H1 (cell line): ENCODE results near the gene NRXN3. TPM values are rescaled to one million over a fixed set of nuclear protein-coding genes. Genes with fewer than 3 reads are reported as not detected.

Experiments
- SIX5 ChIP-seq: IDR thresholded peaks from 2 replicates; pipeline ENCODE4 v1.6.1; 2011; ENCODE audit warnings: mild to moderate bottlenecking, low read depth, low read length
- SP1 ChIP-seq: IDR thresholded peaks from 2 replicates; pipeline ENCODE4 v1.6.1; 2011; ENCODE audit warnings: low read depth, low read length
- SUZ12 ChIP-seq: fragments of 200-600 bp; sonication (generic); IDR thresholded peaks from 2 replicates; pipeline ENCODE4 v1.6.1; 2012; ENCODE audit warnings: mild to moderate bottlenecking, inconsistent platforms, low read length, moderate library complexity, mixed read lengths
- TCF12 ChIP-seq: IDR thresholded peaks from 2 replicates; pipeline ENCODE4 v1.6.1; 2011; ENCODE audit warnings: low read depth, mild to moderate bottlenecking, low read length
- polyA plus RNA-seq, 7 experiments: library from polyadenylated mRNA; depleted of rRNA in 3 of 7; stranded (reverse) in 5 of 7; unstranded in 2 of 7; fragments of >200 nt in 5 of 7; fragments of 200-250 nt in 2 of 7; gene quantifications; 1 replicate in 5 of 7; 2 replicates in 1 of 7; 4 replicates in 1 of 7; pipeline versions ENCODE4 v1.2.1 to v1.2.3, GENCODE V29; 2011 to 2013; ENCODE audit warnings: missing spikeins in 2 of 7, mixed read lengths in 2 of 7
- total RNA-seq: library from RNA; stranded (reverse); fragmentation: NEBNext Ultra II Directional; extraction: Animal tissue kit (Norgen Biotek cat#: 25700); gene quantifications from 2 replicates; pipeline ENCODE4 v1.2.1, GENCODE V29; 2021
- TF ChIP-seq, protein P1 (sequence below): fragments of 300-600 bp; sonication (generic); IDR thresholded peaks from 2 replicates; pipeline ENCODE4 v1.7.1; 2012; ENCODE audit warnings: low read length, moderate library complexity, mild to moderate bottlenecking, inconsistent platforms; ENCODE audit not compliant: insufficient replicate concordance

Gene NRXN3
- total and polyA plus RNA-seq, 2 of the 8 experiments (the other 6 are each of a cell fraction or from before 2014, with no cell fraction given): 2.6 to 4.1 TPM

- TF ChIP-seq, protein P1, sequence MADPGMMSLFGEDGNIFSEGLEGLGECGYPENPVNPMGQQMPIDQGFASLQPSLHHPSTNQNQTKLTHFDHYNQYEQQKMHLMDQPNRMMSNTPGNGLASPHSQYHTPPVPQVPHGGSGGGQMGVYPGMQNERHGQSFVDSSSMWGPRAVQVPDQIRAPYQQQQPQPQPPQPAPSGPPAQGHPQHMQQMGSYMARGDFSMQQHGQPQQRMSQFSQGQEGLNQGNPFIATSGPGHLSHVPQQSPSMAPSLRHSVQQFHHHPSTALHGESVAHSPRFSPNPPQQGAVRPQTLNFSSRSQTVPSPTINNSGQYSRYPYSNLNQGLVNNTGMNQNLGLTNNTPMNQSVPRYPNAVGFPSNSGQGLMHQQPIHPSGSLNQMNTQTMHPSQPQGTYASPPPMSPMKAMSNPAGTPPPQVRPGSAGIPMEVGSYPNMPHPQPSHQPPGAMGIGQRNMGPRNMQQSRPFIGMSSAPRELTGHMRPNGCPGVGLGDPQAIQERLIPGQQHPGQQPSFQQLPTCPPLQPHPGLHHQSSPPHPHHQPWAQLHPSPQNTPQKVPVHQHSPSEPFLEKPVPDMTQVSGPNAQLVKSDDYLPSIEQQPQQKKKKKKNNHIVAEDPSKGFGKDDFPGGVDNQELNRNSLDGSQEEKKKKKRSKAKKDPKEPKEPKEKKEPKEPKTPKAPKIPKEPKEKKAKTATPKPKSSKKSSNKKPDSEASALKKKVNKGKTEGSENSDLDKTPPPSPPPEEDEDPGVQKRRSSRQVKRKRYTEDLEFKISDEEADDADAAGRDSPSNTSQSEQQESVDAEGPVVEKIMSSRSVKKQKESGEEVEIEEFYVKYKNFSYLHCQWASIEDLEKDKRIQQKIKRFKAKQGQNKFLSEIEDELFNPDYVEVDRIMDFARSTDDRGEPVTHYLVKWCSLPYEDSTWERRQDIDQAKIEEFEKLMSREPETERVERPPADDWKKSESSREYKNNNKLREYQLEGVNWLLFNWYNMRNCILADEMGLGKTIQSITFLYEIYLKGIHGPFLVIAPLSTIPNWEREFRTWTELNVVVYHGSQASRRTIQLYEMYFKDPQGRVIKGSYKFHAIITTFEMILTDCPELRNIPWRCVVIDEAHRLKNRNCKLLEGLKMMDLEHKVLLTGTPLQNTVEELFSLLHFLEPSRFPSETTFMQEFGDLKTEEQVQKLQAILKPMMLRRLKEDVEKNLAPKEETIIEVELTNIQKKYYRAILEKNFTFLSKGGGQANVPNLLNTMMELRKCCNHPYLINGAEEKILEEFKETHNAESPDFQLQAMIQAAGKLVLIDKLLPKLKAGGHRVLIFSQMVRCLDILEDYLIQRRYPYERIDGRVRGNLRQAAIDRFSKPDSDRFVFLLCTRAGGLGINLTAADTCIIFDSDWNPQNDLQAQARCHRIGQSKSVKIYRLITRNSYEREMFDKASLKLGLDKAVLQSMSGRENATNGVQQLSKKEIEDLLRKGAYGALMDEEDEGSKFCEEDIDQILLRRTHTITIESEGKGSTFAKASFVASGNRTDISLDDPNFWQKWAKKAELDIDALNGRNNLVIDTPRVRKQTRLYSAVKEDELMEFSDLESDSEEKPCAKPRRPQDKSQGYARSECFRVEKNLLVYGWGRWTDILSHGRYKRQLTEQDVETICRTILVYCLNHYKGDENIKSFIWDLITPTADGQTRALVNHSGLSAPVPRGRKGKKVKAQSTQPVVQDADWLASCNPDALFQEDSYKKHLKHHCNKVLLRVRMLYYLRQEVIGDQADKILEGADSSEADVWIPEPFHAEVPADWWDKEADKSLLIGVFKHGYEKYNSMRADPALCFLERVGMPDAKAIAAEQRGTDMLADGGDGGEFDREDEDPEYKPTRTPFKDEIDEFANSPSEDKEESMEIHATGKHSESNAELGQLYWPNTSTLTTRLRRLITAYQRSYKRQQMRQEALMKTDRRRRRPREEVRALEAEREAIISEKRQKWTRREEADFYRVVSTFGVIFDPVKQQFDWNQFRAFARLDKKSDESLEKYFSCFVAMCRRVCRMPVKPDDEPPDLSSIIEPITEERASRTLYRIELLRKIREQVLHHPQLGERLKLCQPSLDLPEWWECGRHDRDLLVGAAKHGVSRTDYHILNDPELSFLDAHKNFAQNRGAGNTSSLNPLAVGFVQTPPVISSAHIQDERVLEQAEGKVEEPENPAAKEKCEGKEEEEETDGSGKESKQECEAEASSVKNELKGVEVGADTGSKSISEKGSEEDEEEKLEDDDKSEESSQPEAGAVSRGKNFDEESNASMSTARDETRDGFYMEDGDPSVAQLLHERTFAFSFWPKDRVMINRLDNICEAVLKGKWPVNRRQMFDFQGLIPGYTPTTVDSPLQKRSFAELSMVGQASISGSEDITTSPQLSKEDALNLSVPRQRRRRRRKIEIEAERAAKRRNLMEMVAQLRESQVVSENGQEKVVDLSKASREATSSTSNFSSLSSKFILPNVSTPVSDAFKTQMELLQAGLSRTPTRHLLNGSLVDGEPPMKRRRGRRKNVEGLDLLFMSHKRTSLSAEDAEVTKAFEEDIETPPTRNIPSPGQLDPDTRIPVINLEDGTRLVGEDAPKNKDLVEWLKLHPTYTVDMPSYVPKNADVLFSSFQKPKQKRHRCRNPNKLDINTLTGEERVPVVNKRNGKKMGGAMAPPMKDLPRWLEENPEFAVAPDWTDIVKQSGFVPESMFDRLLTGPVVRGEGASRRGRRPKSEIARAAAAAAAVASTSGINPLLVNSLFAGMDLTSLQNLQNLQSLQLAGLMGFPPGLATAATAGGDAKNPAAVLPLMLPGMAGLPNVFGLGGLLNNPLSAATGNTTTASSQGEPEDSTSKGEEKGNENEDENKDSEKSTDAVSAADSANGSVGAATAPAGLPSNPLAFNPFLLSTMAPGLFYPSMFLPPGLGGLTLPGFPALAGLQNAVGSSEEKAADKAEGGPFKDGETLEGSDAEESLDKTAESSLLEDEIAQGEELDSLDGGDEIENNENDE: no peak
- TF ChIP-seq SIX5 (no peak), SUZ12 (no peak), SP1 (no peak), TCF12 (no peak)
- TF ChIP-seq, all 59 proteins: peak for 0
Measured at GRCh38 chr14:79693935-79694334, 1523.8 kb downstream of the NRXN3 start (continued).
